Activated naive CD4-positive, alpha-beta T cell (primary cell): ENCODE measurements around the gene TBCD.

Experiments
- DNase-seq, 4 experiments: peaks; one replicate each; lab custom pipeline; 2025; lab: John Stamatoyannopoulos, UW

The TBCD gene

GRCh38 chr17:82856361-82856760, 104.5 kb downstream of the TBCD start:
- no peak for DNase-seq

- DNase-seq, result peak in 2 of 4 experiments; percentile 12 to 23
Measured at GRCh38 chr17:82858376-82859126, 106.7 kb downstream of the TBCD start.

GRCh38 chr17:82859431-82860403, 107.9 kb downstream of the TBCD start:
- DNase-seq, result peak in 2 of 4 experiments; percentile 24 to 28

GRCh38 chr17:82860606-82861392, 108.9 kb downstream of the TBCD start:
- no peak for DNase-seq

GRCh38 chr17:82861393-82861775, 109.5 kb downstream of the TBCD start:
- no peak for DNase-seq

- DNase-seq, result no peak
Measured at GRCh38 chr17:82862191-82862590, 110.3 kb downstream of the TBCD start.

GRCh38 chr17:82862737-82863382, 111.0 kb downstream of the TBCD start:
- DNase-seq, result no peak

GRCh38 chr17:82863383-82863940, 111.6 kb downstream of the TBCD start:
- DNase-seq, result no peak

- DNase-seq, result peak; percentile 40 to 77 (median 64)
Measured at GRCh38 chr17:82863941-82864712, 112.3 kb downstream of the TBCD start.

GRCh38 chr17:82864713-82865248, 112.9 kb downstream of the TBCD start:
- DNase-seq, result no peak

GRCh38 chr17:82865274-82865673, 113.4 kb downstream of the TBCD start:
- DNase-seq, result no peak

GRCh38 chr17:82865774-82866395, 114.0 kb downstream of the TBCD start:
- DNase-seq, result no peak

GRCh38 chr17:82866590-82867191, 114.8 kb downstream of the TBCD start:
- no peak for DNase-seq

- DNase-seq, result no peak
Measured at GRCh38 chr17:82867763-82868325, 116.0 kb downstream of the TBCD start.

GRCh38 chr17:82868715-82869131, 116.9 kb downstream of the TBCD start:
- DNase-seq, result no peak

- DNase-seq, result no peak
Measured at GRCh38 chr17:82869536-82869935, 117.7 kb downstream of the TBCD start.

GRCh38 chr17:82870091-82870491, 118.2 kb downstream of the TBCD start:
- DNase-seq, result no peak

- DNase-seq, result no peak
Measured at GRCh38 chr17:82870541-82870940, 118.7 kb downstream of the TBCD start.
